Neural cell (in vitro differentiated cells): Measurements from ENCODE around the gene FYN. TPM values are rescaled to one million over a fixed set of nuclear protein-coding genes. Genes with fewer than 3 reads are reported as not detected.

Source experiments
- H2AFZ ChIP-seq: fragments of 200-600, 300-800 bp; sonication (generic), shearing (Covaris generic); 2 replicates; pipeline ENCODE4 v1.6.0; 2014; ENCODE audit warnings: low read depth, mild to moderate bottlenecking, antibody characterized with exemption, low read length, moderate library complexity
- H3F3A ChIP-seq: fragments of 200-600 bp; shearing (Covaris generic); 2 replicates; pipeline ENCODE4 v1.6.1; 2016; ENCODE audit warnings: mild to moderate bottlenecking, moderate library complexity, mixed read lengths, antibody characterized with exemption, low read length; ENCODE audit not compliant: insufficient read depth, poor library complexity, severe bottlenecking
- H3K27ac ChIP-seq: fragments of 200-600, 300-800 bp; sonication (generic), shearing (Covaris generic); 2 replicates; pipeline ENCODE4 v1.5.1; 2014; ENCODE audit warnings: mild to moderate bottlenecking, low read length, moderate library complexity
- H3K27me3 ChIP-seq: fragments of 300-800, 200-600 bp; sonication (generic), shearing (Covaris generic); 2 replicates; pipeline ENCODE4 v1.6.0; 2014; ENCODE audit warnings: mild to moderate bottlenecking, low read depth, low read length, moderate library complexity; ENCODE audit not compliant: insufficient read depth
- H3K36me3 ChIP-seq: fragments of 300-800, 200-600 bp; sonication (generic), shearing (Covaris generic); 2 replicates; pipeline ENCODE4 v1.5.1; 2014; ENCODE audit warnings: mild to moderate bottlenecking, antibody characterized with exemption, low read length, moderate library complexity; ENCODE audit not compliant: insufficient read depth
- H3K4me2 ChIP-seq: fragments of 300-800, 200-600 bp; sonication (generic), shearing (Covaris generic); 2 replicates; pipeline ENCODE4 v1.6.0; 2014; ENCODE audit warnings: mild to moderate bottlenecking, low read length
- H3K4me3 ChIP-seq: fragments of 300-800, 200-600 bp; sonication (generic), shearing (Covaris generic); 2 replicates; pipeline ENCODE4 v1.5.1; 2014; ENCODE audit warnings: mild to moderate bottlenecking, low read length, moderate library complexity
- H3K79me2 ChIP-seq: fragments of 200-600 bp; shearing (Covaris generic); replicated peaks from 2 replicates; pipeline ENCODE4 v1.6.0; 2014; ENCODE audit warnings: mild to moderate bottlenecking, low read length, moderate library complexity; ENCODE audit not compliant: insufficient read depth
- H3K9ac ChIP-seq: fragments of 300-800, 200-600 bp; sonication (generic), shearing (Covaris generic); 2 replicates; pipeline ENCODE4 v1.6.1; 2016; ENCODE audit warnings: mild to moderate bottlenecking, low read length, mixed read lengths
- H3K9me2 ChIP-seq: fragments of 200-600 bp; shearing (Covaris generic); 2 replicates; pipeline ENCODE4 v1.6.1; 2016; ENCODE audit warnings: mild to moderate bottlenecking, low read length, mixed read lengths; ENCODE audit not compliant: insufficient read depth
- H3K9me3 ChIP-seq: fragments of 200-600, 300-800 bp; sonication (generic), shearing (Covaris generic); 2 replicates; pipeline ENCODE4 v1.6.1; 2016; ENCODE audit warnings: mild to moderate bottlenecking, mixed run types, low read length, moderate library complexity, mixed read lengths
- H4K20me1 ChIP-seq: fragments of 200-600 bp; shearing (Covaris generic); 2 replicates; pipeline ENCODE4 v1.6.1; 2016; ENCODE audit warnings: mild to moderate bottlenecking, mixed run types; ENCODE audit not compliant: insufficient read depth
- CTCF ChIP-seq: fragments of 450-650 bp; IDR thresholded peaks from 2 replicates; pipeline ENCODE4 v1.5.1; 2014; ENCODE audit warnings: antibody characterized with exemption, mild to moderate bottlenecking, moderate library complexity; ENCODE audit not compliant: poor library complexity, severe bottlenecking
- EP300 ChIP-seq: fragments of 450-650 bp; conservative IDR thresholded peaks from 2 replicates; pipeline ENCODE4 v1.6.1; 2014; ENCODE audit warnings: antibody characterized with exemption, mild to moderate bottlenecking, moderate library complexity; ENCODE audit not compliant: poor library complexity, severe bottlenecking
- EZH2 ChIP-seq: fragments of 200-600, 300-800 bp; shearing (Covaris generic), sonication (generic); IDR thresholded peaks from 2 replicates; pipeline ENCODE4 v1.6.1; 2014; ENCODE audit warnings: antibody characterized with exemption, low read length, borderline replicate concordance, mild to moderate bottlenecking; ENCODE audit not compliant: insufficient read depth, poor library complexity, severe bottlenecking
- MXI1 ChIP-seq: fragments of 450-650 bp; conservative IDR thresholded peaks from 2 replicates; pipeline ENCODE4 v1.6.1; 2014; ENCODE audit warnings: antibody characterized with exemption, mild to moderate bottlenecking; ENCODE audit not compliant: poor library complexity, severe bottlenecking
- POLR2AphosphoS5 ChIP-seq: IDR thresholded peaks from 2 replicates; pipeline ENCODE4 v1.6.1; 2012
- RAD21 ChIP-seq: fragments of 450-650 bp; conservative IDR thresholded peaks from 2 replicates; pipeline ENCODE4 v1.6.1; 2014; ENCODE audit warnings: antibody characterized with exemption, mild to moderate bottlenecking, moderate library complexity
- REST ChIP-seq: IDR thresholded peaks from 2 replicates; pipeline ENCODE4 v1.6.1; 2012; ENCODE audit warnings: borderline replicate concordance
- SMC3 ChIP-seq: fragments of 450-650 bp; conservative IDR thresholded peaks from 2 replicates; pipeline ENCODE4 v1.6.1; 2014; ENCODE audit warnings: antibody characterized with exemption, mild to moderate bottlenecking, moderate library complexity; ENCODE audit not compliant: poor library complexity
- TAF1 ChIP-seq: IDR thresholded peaks from 2 replicates; pipeline ENCODE4 v1.6.1; 2012; ENCODE audit warnings: low read depth
- polyA plus RNA-seq: library from polyadenylated mRNA; depleted of rRNA; stranded (reverse); fragments of >200 nt; gene quantifications from 2 replicates; pipeline ENCODE4 v1.2.3, GENCODE V29; 2014

The FYN gene
- polyA plus RNA-seq, 1 donor from 2014 or later = 277 TPM

- H3K9ac ChIP-seq = no peak overlapping the region
- TF ChIP-seq REST (no peak), SMC3 (peak; percentile 35), RAD21 (no peak), TAF1 (no peak), EP300 (no peak), CTCF (peak; percentile 53), POLR2AphosphoS5 (no peak), MXI1 (no peak), EZH2 (no peak)
- no peaks in the 10 kb centered on the region for H4K20me1 ChIP-seq
- H2AFZ ChIP-seq = no peak overlapping the region
- H3K36me3 ChIP-seq = peaks cover 4% of the 10 kb centered on the region
- H3K79me2 ChIP-seq = peaks cover 13% of the 10 kb centered on the region
- no peak overlapping the region for H3K27ac ChIP-seq
- H3F3A ChIP-seq = no peaks in the 10 kb centered on the region
- H3K4me2 ChIP-seq = no peak overlapping the region
- no peak overlapping the region for H3K4me3 ChIP-seq
- H3K9me3 ChIP-seq = no peaks in the 10 kb centered on the region
- H3K9me2 ChIP-seq = no peaks in the 10 kb centered on the region
- no peaks in the 10 kb centered on the region for H3K27me3 ChIP-seq
Measured at GRCh38 chr6:111721753-111722154, 151.5 kb downstream of the FYN start.

- Histone ChIP-seq H3K4me2 (no peak overlapping the region), H3K36me3 (no peaks in the 10 kb centered on the region), H3K79me2 (peaks cover 7% of the 10 kb centered on the region), H3F3A (no peaks in the 10 kb centered on the region), H4K20me1 (no peaks in the 10 kb centered on the region), H2AFZ (no peak overlapping the region), H3K27ac (no peak overlapping the region), H3K9me2 (no peaks in the 10 kb centered on the region), H3K27me3 (no peaks in the 10 kb centered on the region), H3K9me3 (no peaks in the 10 kb centered on the region), H3K4me3 (no peak overlapping the region), H3K9ac (no peak overlapping the region)
- no peak for TF ChIP-seq REST
- TF ChIP-seq RAD21 = no peak
- no peak for TF ChIP-seq CTCF
- no peak for TF ChIP-seq MXI1
- TF ChIP-seq EP300 = no peak
- TF ChIP-seq POLR2AphosphoS5 = no peak
- TF ChIP-seq TAF1 = no peak
- no peak for TF ChIP-seq SMC3
- no peak for TF ChIP-seq EZH2
Measured at GRCh38 chr6:111720931-111721496, 152.2 kb downstream of the FYN start.
